Suppressor macrophage (primary cell): ENCODE results near the gene ATRIP.

Source experiments
- DNase-seq, 4 experiments: peaks; one replicate each; pipeline ENCODE4 v3.0.0-alpha.2; 2020 to 2022

Gene ATRIP

GRCh38 chr3:48410205-48411040, 36.1 kb upstream of the ATRIP start:
- no peak for DNase-seq

GRCh38 chr3:48411041-48411588, 35.4 kb upstream of the ATRIP start:
- no peak for DNase-seq

GRCh38 chr3:48411606-48412374, 34.7 kb upstream of the ATRIP start:
- DNase-seq = no peak

GRCh38 chr3:48412375-48413001, 34.0 kb upstream of the ATRIP start:
- no peak for DNase-seq

- no peak for DNase-seq
Observed at GRCh38 chr3:48413086-48413485, 33.5 kb upstream of the ATRIP start.

GRCh38 chr3:48413611-48414010, 32.9 kb upstream of the ATRIP start:
- DNase-seq = no peak

- no peak for DNase-seq
Observed at GRCh38 chr3:48414376-48415250, 31.9 kb upstream of the ATRIP start.

- no peak for DNase-seq
Observed at GRCh38 chr3:48415251-48415953, 31.1 kb upstream of the ATRIP start.

GRCh38 chr3:48416091-48416505, 30.4 kb upstream of the ATRIP start:
- DNase-seq = no peak

GRCh38 chr3:48416546-48416945, 30.0 kb upstream of the ATRIP start:
- no peak for DNase-seq

- DNase-seq = no peak
Observed at GRCh38 chr3:48417529-48418108, 28.9 kb upstream of the ATRIP start.

GRCh38 chr3:48418140-48418539, 28.4 kb upstream of the ATRIP start:
- no peak for DNase-seq

- DNase-seq = no peak
Observed at GRCh38 chr3:48418651-48419050, 27.9 kb upstream of the ATRIP start.

- DNase-seq = no peak
Observed at GRCh38 chr3:48419149-48419548, 27.4 kb upstream of the ATRIP start.

GRCh38 chr3:48419597-48419996, 26.9 kb upstream of the ATRIP start:
- no peak for DNase-seq

- DNase-seq = no peak
Observed at GRCh38 chr3:48420561-48420960, 26.0 kb upstream of the ATRIP start.

GRCh38 chr3:48422272-48422671, 24.3 kb upstream of the ATRIP start:
- DNase-seq = no peak

GRCh38 chr3:48422681-48423080, 23.9 kb upstream of the ATRIP start:
- DNase-seq = no peak

- no peak for DNase-seq
Observed at GRCh38 chr3:48423241-48423882, 23.2 kb upstream of the ATRIP start.

- DNase-seq = peak in 2 of 4 experiments; percentile 14 to 30
Observed at GRCh38 chr3:48423883-48424695, 22.4 kb upstream of the ATRIP start.
